ENCODE measurements around the gene FAM131B.

DNA sequence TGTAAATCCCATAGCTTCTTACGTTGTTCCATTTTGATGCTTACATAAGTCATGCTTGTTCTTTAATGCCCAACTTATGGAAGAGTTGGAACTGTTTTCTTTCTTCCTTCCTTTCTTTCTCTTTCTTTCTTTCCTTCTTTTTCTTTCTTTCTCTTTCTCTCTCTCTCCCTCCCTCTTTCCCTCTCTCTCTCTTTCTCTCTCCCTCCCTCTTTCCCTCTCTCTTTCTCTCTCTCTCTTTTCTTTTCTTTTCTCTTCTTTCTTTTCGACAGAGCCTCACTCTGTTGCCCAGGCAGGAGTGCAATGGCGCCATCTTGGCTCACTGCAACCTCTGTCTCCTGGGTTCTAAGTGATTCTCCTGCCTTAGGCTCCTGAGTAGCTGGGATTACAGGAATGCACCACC is 18.9 kb downstream of the FAM131B start:
- no peak for TF ChIP-seq EZH2 (IDR thresholded peaks at IDR 0.05; ENCODE audit: low read depth, low read length, severe bottlenecking)
- TF ChIP-seq, protein P1, sequence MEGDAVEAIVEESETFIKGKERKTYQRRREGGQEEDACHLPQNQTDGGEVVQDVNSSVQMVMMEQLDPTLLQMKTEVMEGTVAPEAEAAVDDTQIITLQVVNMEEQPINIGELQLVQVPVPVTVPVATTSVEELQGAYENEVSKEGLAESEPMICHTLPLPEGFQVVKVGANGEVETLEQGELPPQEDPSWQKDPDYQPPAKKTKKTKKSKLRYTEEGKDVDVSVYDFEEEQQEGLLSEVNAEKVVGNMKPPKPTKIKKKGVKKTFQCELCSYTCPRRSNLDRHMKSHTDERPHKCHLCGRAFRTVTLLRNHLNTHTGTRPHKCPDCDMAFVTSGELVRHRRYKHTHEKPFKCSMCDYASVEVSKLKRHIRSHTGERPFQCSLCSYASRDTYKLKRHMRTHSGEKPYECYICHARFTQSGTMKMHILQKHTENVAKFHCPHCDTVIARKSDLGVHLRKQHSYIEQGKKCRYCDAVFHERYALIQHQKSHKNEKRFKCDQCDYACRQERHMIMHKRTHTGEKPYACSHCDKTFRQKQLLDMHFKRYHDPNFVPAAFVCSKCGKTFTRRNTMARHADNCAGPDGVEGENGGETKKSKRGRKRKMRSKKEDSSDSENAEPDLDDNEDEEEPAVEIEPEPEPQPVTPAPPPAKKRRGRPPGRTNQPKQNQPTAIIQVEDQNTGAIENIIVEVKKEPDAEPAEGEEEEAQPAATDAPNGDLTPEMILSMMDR (IDR thresholded peaks at IDR 0.05; ENCODE audit: control extremely low read depth in 1 of 3, insufficient read depth in 1 of 3, low read depth in 1 of 3, low read length in 3 of 3): no peak
- TF ChIP-seq GABPA (IDR thresholded peaks at IDR 0.05; ENCODE audit: borderline replicate concordance, insufficient read depth, low read length): no peak
- TF ChIP-seq CEBPB (IDR thresholded peaks at IDR 0.05; ENCODE audit: low read depth, low read length): no peak
- TF ChIP-seq EP300 (IDR thresholded peaks at IDR 0.05; ENCODE audit: borderline replicate concordance in 1 of 2, low read depth in 2 of 2, low read length in 2 of 2): no peak
- TF ChIP-seq HDAC2 (IDR thresholded peaks at IDR 0.05; ENCODE audit: borderline replicate concordance in 1 of 2, low read depth in 2 of 2, low read length in 2 of 2): no peak
- TF ChIP-seq KDM1A (IDR thresholded peaks at IDR 0.05; ENCODE audit: borderline replicate concordance, low read length): no peak
